ENCODE measurements around the gene ESF1.
"Not testable (repeated sequence)": the region's sequence is repeated elsewhere in the genome, so short reads cannot be mapped to it uniquely, and the experiment has no call there.

ESF1 gene

GRCh38 chr20:13788167-13788834 lies 3.6 kb upstream of the ESF1 start:
- DNase-seq = peak; percentile 8 to 67 (median 31)

GRCh38 chr20:13786143-13786828 lies 1.6 kb upstream of the ESF1 start:
- DNase-seq = no peak

- no peak for DNase-seq
Observed at GRCh38 chr20:13784271-13784892, 337 bp downstream of the ESF1 start.

- DNase-seq = no peak
Observed at GRCh38 chr20:13783528-13783927, 1.2 kb downstream of the ESF1 start.

GRCh38 chr20:13778827-13779226 lies 5.9 kb downstream of the ESF1 start:
- DNase-seq = no peak

- DNase-seq = no peak
Observed at GRCh38 chr20:13777171-13777601, 7.5 kb downstream of the ESF1 start.

- no peak for DNase-seq
Observed at GRCh38 chr20:13775867-13776266, 8.9 kb downstream of the ESF1 start.

- no peak for DNase-seq
Observed at GRCh38 chr20:13772529-13772928, 12.2 kb downstream of the ESF1 start.

- peak in 2 of 3 experiments; percentile 1 to 41 for DNase-seq
Observed at GRCh38 chr20:13771853-13772453, 12.8 kb downstream of the ESF1 start.

- no peak for DNase-seq
Observed at GRCh38 chr20:13770141-13770540, 14.6 kb downstream of the ESF1 start.

- no peak for DNase-seq
Observed at GRCh38 chr20:13765868-13766416, 18.8 kb downstream of the ESF1 start.

GRCh38 chr20:13765299-13765698 lies 19.4 kb downstream of the ESF1 start:
- DNase-seq = no peak

- not testable (repeated sequence) for DNase-seq
Observed at GRCh38 chr20:13760451-13760946, 24.2 kb downstream of the ESF1 start.

- no peak for DNase-seq
Observed at GRCh38 chr20:13758884-13759283, 25.8 kb downstream of the ESF1 start.

GRCh38 chr20:13756551-13756950 lies 28.2 kb downstream of the ESF1 start:
- no peak for DNase-seq

- no peak for DNase-seq
Observed at GRCh38 chr20:13755809-13756208, 28.9 kb downstream of the ESF1 start.

- no peak for DNase-seq
Observed at GRCh38 chr20:13753436-13754036, 31.2 kb downstream of the ESF1 start.

- no peak for DNase-seq
Observed at GRCh38 chr20:13749811-13750210, 34.9 kb downstream of the ESF1 start.

GRCh38 chr20:13745784-13746183 lies 38.9 kb downstream of the ESF1 start:
- DNase-seq = no peak

- peak in 2 of 3 experiments; percentile 9 to 36 for DNase-seq
Observed at GRCh38 chr20:13744352-13744751, 40.4 kb downstream of the ESF1 start.

- DNase-seq = no peak
Observed at GRCh38 chr20:13741879-13742278, 42.8 kb downstream of the ESF1 start.

- DNase-seq = no peak
Observed at GRCh38 chr20:13739731-13740649, 44.7 kb downstream of the ESF1 start.
